IMR-90 (cell line): ENCODE data around the gene GOLGA5. TPM values are rescaled to one million over a fixed set of nuclear protein-coding genes. Genes with fewer than 3 reads are reported as not detected.

Source experiments
- ATAC-seq: fragments of 200-7000 bp; cut with Tn5 transposase; 2 replicates; pipeline ENCODE4 v1.9.1; 2020; ENCODE audit warnings: low read depth, mild to moderate bottlenecking, moderate library complexity
- BruUV-seq: library from RNA; stranded (reverse); fragments of 400-500 nt; replicated peaks from 2 replicates; lab custom pipeline; 2021; lab: Mats Ljungman, UMichigan
- CTCF ChIA-PET: fragments of 300-600 bp; formaldehyde crosslinking; extraction: SDS; loops from one replicate; lab custom pipeline; 2021; ENCODE audit warnings: antibody characterized with exemption; lab: Yijun Ruan, JAX
- POLR2A ChIA-PET: fragments of 300-600 bp; sonication (Branson Sonifier 250); formaldehyde crosslinking; loops from one replicate; lab custom pipeline; 2022; ENCODE audit warnings: antibody characterized with exemption; ENCODE audit not compliant: unreplicated experiment; lab: Charles Lee
- DNase-seq: peaks from one replicate; pipeline ENCODE4 v3.0.0; 2013
- H2AFZ ChIP-seq: replicated peaks from 2 replicates; pipeline ENCODE3; 2013; ENCODE audit warnings: low read length, mild to moderate bottlenecking; ENCODE audit not compliant: poor library complexity
- H2AK5ac ChIP-seq: 2 replicates; pipeline ENCODE4 v1.6.1; 2013; ENCODE audit warnings: low read depth, low read length, inconsistent platforms
- H2AK9ac ChIP-seq: replicated peaks from 2 replicates; pipeline ENCODE3; 2013; ENCODE audit warnings: mild to moderate bottlenecking, low read depth, low read length, moderate library complexity; ENCODE audit not compliant: poor library complexity
- H2BK120ac ChIP-seq: 2 replicates; pipeline ENCODE4 v1.6.1; 2013; ENCODE audit warnings: low read depth, low read length, inconsistent platforms
- H2BK15ac ChIP-seq: 3 replicates; pipeline ENCODE4 v1.6.1; 2013; ENCODE audit warnings: low read depth, low read length, inconsistent platforms
- H2BK20ac ChIP-seq: 2 replicates; pipeline ENCODE4 v1.6.1; 2013; ENCODE audit warnings: low read depth, mild to moderate bottlenecking, inconsistent platforms, low read length, moderate library complexity
- H2BK5ac ChIP-seq: 2 replicates; pipeline ENCODE4 v1.6.1; 2013; ENCODE audit warnings: mild to moderate bottlenecking, low read depth, low read length, inconsistent platforms; ENCODE audit not compliant: poor library complexity, severe bottlenecking
- H3K14ac ChIP-seq: replicated peaks from 2 replicates; pipeline ENCODE4 v1.6.1; 2013; ENCODE audit warnings: low read depth, low read length, inconsistent platforms
- H3K18ac ChIP-seq: 2 replicates; pipeline ENCODE4 v1.6.1; 2013; ENCODE audit warnings: low read depth, low read length, control low read depth
- H3K23ac ChIP-seq: 2 replicates; pipeline ENCODE4 v1.6.1; 2013; ENCODE audit warnings: low read depth, low read length, inconsistent platforms
- H3K27ac ChIP-seq: 2 replicates; pipeline ENCODE4 v1.5.1; 2013; ENCODE audit warnings: mild to moderate bottlenecking, control low read depth, low read length; ENCODE audit not compliant: insufficient read depth
- H3K27me3 ChIP-seq: 2 replicates; pipeline ENCODE4 v1.6.1; 2013; ENCODE audit warnings: low read length; ENCODE audit not compliant: control insufficient read depth, insufficient read depth
- H3K36me3 ChIP-seq: 2 replicates; pipeline ENCODE4 v1.6.1; 2013; ENCODE audit warnings: low read length, mixed read lengths; ENCODE audit not compliant: control insufficient read depth, insufficient read depth
- H3K4ac ChIP-seq: 2 replicates; pipeline ENCODE4 v1.6.1; 2013; ENCODE audit warnings: low read depth, low read length, inconsistent platforms
- H3K4me1 ChIP-seq: 2 replicates; pipeline ENCODE4 v1.6.1; 2013; ENCODE audit warnings: low read length, mixed read lengths; ENCODE audit not compliant: control insufficient read depth, insufficient read depth
- H3K4me2 ChIP-seq: 2 replicates; pipeline ENCODE4 v1.6.1; 2013; ENCODE audit warnings: low read depth, mild to moderate bottlenecking, control low read depth, low read length, moderate library complexity
- H3K4me3 ChIP-seq: 2 replicates; pipeline ENCODE4 v1.5.1; 2013; ENCODE audit warnings: low read depth, mild to moderate bottlenecking, control low read depth, low read length, moderate library complexity; ENCODE audit not compliant: insufficient read depth
- H3K56ac ChIP-seq: 2 replicates; pipeline ENCODE4 v1.6.1; 2013; ENCODE audit warnings: low read length, inconsistent platforms; ENCODE audit not compliant: insufficient read depth; ENCODE audit errors: extremely low read depth
- H3K79me1 ChIP-seq, 2 experiments: 2 replicates each; pipeline ENCODE4 v1.6.1; 2013; ENCODE audit warnings: low read length in 2 of 2, inconsistent platforms in 1 of 2, low read depth in 1 of 2
- H3K9ac ChIP-seq: 2 replicates; pipeline ENCODE4 v1.6.1; 2013; ENCODE audit warnings: low read depth, low read length, control low read depth
- H3K9me1 ChIP-seq: 2 replicates; pipeline ENCODE4 v1.6.1; 2013; ENCODE audit warnings: low read length, inconsistent platforms; ENCODE audit not compliant: insufficient read depth
- H3K9me3 ChIP-seq: 2 replicates; pipeline ENCODE4 v1.6.1; 2013; ENCODE audit warnings: low read length; ENCODE audit not compliant: control insufficient read depth, insufficient read depth
- H4K20me1 ChIP-seq: 2 replicates; pipeline ENCODE4 v1.6.1; 2013; ENCODE audit warnings: low read length, inconsistent platforms; ENCODE audit not compliant: insufficient read depth
- H4K5ac ChIP-seq: 2 replicates; pipeline ENCODE4 v1.6.1; 2013; ENCODE audit warnings: mild to moderate bottlenecking, low read depth, low read length, control low read depth
- H4K8ac ChIP-seq, 2 experiments: 2 replicates each; pipeline ENCODE4 v1.6.1; 2013; ENCODE audit warnings: low read depth in 2 of 2, low read length in 2 of 2, control low read depth in 1 of 2, inconsistent platforms in 1 of 2
- H4K91ac ChIP-seq: 2 replicates; pipeline ENCODE4 v1.6.1; 2013; ENCODE audit warnings: low read depth, low read length, inconsistent platforms; ENCODE audit not compliant: insufficient read depth
- BHLHE40 ChIP-seq: fragments of 150-350 bp; IDR thresholded peaks from 2 replicates; pipeline ENCODE4 v1.6.1; 2016; ENCODE audit warnings: mild to moderate bottlenecking, low read depth, low read length
- CEBPB ChIP-seq: IDR thresholded peaks from 2 replicates; pipeline ENCODE4 v1.6.1; 2012; ENCODE audit warnings: low read depth, low read length, improper control_type of control experiment
- CHD1 ChIP-seq: IDR thresholded peaks from 2 replicates; pipeline ENCODE4 v1.6.1; 2012; ENCODE audit warnings: low read depth, low read length, improper control_type of control experiment
- FOS ChIP-seq: fragments of 150-350 bp; IDR thresholded peaks from 2 replicates; pipeline ENCODE4 v1.6.1; 2016; ENCODE audit warnings: low read depth, low read length
- MAFK ChIP-seq: IDR thresholded peaks from 2 replicates; pipeline ENCODE4 v1.6.1; 2012; ENCODE audit warnings: low read depth, low read length, improper control_type of control experiment
- MAZ ChIP-seq: IDR thresholded peaks from 2 replicates; pipeline ENCODE4 v1.6.1; 2012; ENCODE audit warnings: low read depth, mild to moderate bottlenecking, low read length, improper control_type of control experiment, moderate library complexity, borderline replicate concordance
- MXI1 ChIP-seq: IDR thresholded peaks from 2 replicates; pipeline ENCODE4 v1.6.1; 2012; ENCODE audit warnings: low read depth, mild to moderate bottlenecking, low read length, moderate library complexity, borderline replicate concordance
- POLR2A ChIP-seq: IDR thresholded peaks from 2 replicates; pipeline ENCODE4 v1.6.1; 2012; ENCODE audit warnings: mild to moderate bottlenecking, low read depth, low read length
- RAD21 ChIP-seq: IDR thresholded peaks from 2 replicates; pipeline ENCODE4 v1.6.1; 2012; ENCODE audit warnings: low read length, improper control_type of control experiment
- RCOR1 ChIP-seq: IDR thresholded peaks from 2 replicates; pipeline ENCODE4 v1.6.1; 2012; ENCODE audit warnings: mild to moderate bottlenecking, low read length, improper control_type of control experiment; ENCODE audit not compliant: insufficient replicate concordance
- RFX5 ChIP-seq: IDR thresholded peaks from 2 replicates; pipeline ENCODE4 v1.8.0; 2012; ENCODE audit warnings: low read depth, mild to moderate bottlenecking, low read length, moderate library complexity
- SMC3 ChIP-seq: fragments of 150-350 bp; IDR thresholded peaks from 2 replicates; pipeline ENCODE4 v1.6.1; 2016; ENCODE audit warnings: low read depth, mild to moderate bottlenecking, antibody characterized with exemption, low read length, moderate library complexity
- USF2 ChIP-seq: fragments of 150-350 bp; IDR thresholded peaks from 2 replicates; pipeline ENCODE4 v1.6.1; 2017; ENCODE audit warnings: mild to moderate bottlenecking, antibody characterized with exemption, low read length, low read depth
- whole genome bisulfite sequencing, 2 experiments: methylation state at CpG; one replicate each; pipeline versions ENCODE4 v1.1.5 to v1.1.7; 2013; ENCODE audit warnings: missing lambda C conversion rate in 2 of 2; ENCODE audit not compliant: insufficient read length in 1 of 2; ENCODE audit errors: extremely low coverage in 2 of 2; 5-methylcytosine and 5-hydroxymethylcytosine counted together
- dilution Hi-C: fragments of 300-500 bp; cut with HindIII; formaldehyde crosslinking; loops from one replicate; pipeline ENCODE4 v1.14.3; 2018; ENCODE audit warnings: low sequenced_read_pairs; ENCODE audit not compliant: unreplicated experiment
- in situ Hi-C: fragments of 300-500 bp; cut with MboI; formaldehyde crosslinking; loops from 3 replicates; pipeline ENCODE4 v1.14.3; 2019; ENCODE audit warnings: low sequenced_read_pairs, inconsistent platforms, mixed read lengths
- intact Hi-C: fragments of 100-400 bp; cut with micrococcal nuclease; formaldehyde crosslinking; loops from 2 replicates; pipeline ENCODE4 v1.10.0; 2022
- polyA plus RNA-seq, 3 experiments: library from polyadenylated mRNA; depleted of rRNA; stranded (reverse); fragments of >200 nt; gene quantifications; 2 replicates each; pipeline ENCODE4 v1.2.3, GENCODE V29; 2012; ENCODE audit warnings: low replicate concordance in 1 of 3
- total RNA-seq: library from RNA; depleted of rRNA; stranded (reverse); fragments of >200 nt; gene quantifications from 2 replicates; pipeline ENCODE4 v1.2.3, GENCODE V29; 2012
- TF ChIP-seq, protein P1 (sequence below): fragments of 150-350 bp; IDR thresholded peaks from 2 replicates; pipeline ENCODE4 v1.6.1; 2016; ENCODE audit warnings: low read depth, mild to moderate bottlenecking, low read length, moderate library complexity, borderline replicate concordance
- TF ChIP-seq, protein P2 (sequence below): conservative IDR thresholded peaks from 2 replicates; pipeline ENCODE4 v1.5.1; 2012; ENCODE audit warnings: mild to moderate bottlenecking, low read depth, low read length, improper control_type of control experiment

Gene GOLGA5
- total and polyA plus RNA-seq, 2 of the 4 experiments (the other 2 are of a cell fraction), result 35.0 to 59.5 TPM

DNA sequence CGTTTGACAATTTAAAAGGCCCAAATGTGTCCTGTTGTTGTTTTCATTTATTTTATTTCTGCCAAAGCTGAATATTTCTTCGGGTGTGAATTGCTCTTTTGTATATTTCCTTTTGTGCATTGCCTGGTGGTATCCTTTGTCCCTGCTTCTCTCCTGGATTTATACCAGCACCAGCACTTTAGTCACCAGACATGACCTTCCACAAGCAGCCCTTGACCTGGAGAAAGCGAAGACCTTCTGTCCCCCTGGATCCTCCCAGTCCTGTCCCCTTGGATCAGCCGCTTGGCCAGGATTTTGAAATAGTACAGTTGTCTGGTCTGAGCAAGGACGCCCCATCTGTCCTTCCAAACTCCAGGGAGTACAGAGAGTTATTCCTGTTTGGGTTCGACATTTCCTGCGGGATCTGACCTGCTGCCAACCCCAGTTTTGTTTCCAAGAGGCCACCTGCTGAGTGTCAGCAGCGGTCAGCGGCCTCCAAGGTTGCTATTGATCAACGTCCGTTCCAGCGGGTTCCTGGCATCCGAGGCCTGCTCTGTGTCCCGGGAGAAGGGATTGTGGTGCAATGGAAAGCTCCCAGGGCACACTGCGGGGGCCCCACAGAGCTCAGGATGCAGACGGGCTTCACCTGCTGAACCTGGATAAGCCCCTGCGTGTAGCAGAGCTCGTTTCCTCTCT is 83.8 kb downstream of the GOLGA5 start:
- DNase-seq, result no peak
- no peak overlapping the region for H3K56ac ChIP-seq
- POLR2A ChIA-PET, result no interaction called here

More for the DNA sequence above, 83.8 kb downstream of the GOLGA5 start:
- no peak overlapping the region for H3K4ac ChIP-seq
- TF ChIP-seq CHD1 (no peak), MAZ (no peak), USF2 (no peak), MAFK (no peak), RFX5 (no peak), RCOR1 (no peak), POLR2A (no peak), SMC3 (no peak), CEBPB (no peak), BHLHE40 (no peak), FOS (no peak), MXI1 (no peak), RAD21 (no peak)
- TF ChIP-seq, protein P1, sequence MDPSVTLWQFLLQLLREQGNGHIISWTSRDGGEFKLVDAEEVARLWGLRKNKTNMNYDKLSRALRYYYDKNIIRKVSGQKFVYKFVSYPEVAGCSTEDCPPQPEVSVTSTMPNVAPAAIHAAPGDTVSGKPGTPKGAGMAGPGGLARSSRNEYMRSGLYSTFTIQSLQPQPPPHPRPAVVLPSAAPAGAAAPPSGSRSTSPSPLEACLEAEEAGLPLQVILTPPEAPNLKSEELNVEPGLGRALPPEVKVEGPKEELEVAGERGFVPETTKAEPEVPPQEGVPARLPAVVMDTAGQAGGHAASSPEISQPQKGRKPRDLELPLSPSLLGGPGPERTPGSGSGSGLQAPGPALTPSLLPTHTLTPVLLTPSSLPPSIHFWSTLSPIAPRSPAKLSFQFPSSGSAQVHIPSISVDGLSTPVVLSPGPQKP, result no peak
- TF ChIP-seq, protein P2, sequence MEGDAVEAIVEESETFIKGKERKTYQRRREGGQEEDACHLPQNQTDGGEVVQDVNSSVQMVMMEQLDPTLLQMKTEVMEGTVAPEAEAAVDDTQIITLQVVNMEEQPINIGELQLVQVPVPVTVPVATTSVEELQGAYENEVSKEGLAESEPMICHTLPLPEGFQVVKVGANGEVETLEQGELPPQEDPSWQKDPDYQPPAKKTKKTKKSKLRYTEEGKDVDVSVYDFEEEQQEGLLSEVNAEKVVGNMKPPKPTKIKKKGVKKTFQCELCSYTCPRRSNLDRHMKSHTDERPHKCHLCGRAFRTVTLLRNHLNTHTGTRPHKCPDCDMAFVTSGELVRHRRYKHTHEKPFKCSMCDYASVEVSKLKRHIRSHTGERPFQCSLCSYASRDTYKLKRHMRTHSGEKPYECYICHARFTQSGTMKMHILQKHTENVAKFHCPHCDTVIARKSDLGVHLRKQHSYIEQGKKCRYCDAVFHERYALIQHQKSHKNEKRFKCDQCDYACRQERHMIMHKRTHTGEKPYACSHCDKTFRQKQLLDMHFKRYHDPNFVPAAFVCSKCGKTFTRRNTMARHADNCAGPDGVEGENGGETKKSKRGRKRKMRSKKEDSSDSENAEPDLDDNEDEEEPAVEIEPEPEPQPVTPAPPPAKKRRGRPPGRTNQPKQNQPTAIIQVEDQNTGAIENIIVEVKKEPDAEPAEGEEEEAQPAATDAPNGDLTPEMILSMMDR, result no peak
- no peak overlapping the region for H3K14ac ChIP-seq
- H2AFZ ChIP-seq, result no peak overlapping the region
- no peak overlapping the region for H2BK15ac ChIP-seq
- H2BK20ac ChIP-seq, result no peak overlapping the region
- H2AK9ac ChIP-seq, result no peak overlapping the region
- H3K27me3 ChIP-seq, result peaks cover 31% of the 10 kb centered on the region
- WGBS, 2 experiments, result 6% methylated on average over 8 of the region's 18 CpGs; no CpG with 5 or more reads in 1 of the 2 experiments
- H3K23ac ChIP-seq, result no peak overlapping the region
- no peak overlapping the region for H2BK120ac ChIP-seq
- dilution Hi-C loops (no loop called here), intact Hi-C loops (no loop called here), in situ Hi-C loops (no loop called here)
- H2BK5ac ChIP-seq, result no peak overlapping the region
- no peaks in the 10 kb centered on the region for H3K36me3 ChIP-seq
- no peak overlapping the region for H4K5ac ChIP-seq
- H3K9ac ChIP-seq, result no peak overlapping the region
- H2AK5ac ChIP-seq, result no peak overlapping the region
- H3K4me3 ChIP-seq, result no peak overlapping the region
- no peak overlapping the region for H4K91ac ChIP-seq
- H4K20me1 ChIP-seq, result no peaks in the 10 kb centered on the region; the same call in 1 of the 2 replicates
- no peak overlapping the region for H3K27ac ChIP-seq
- no peak overlapping the region for H3K4me2 ChIP-seq
- H3K79me1 ChIP-seq, result no peaks in the 10 kb centered on the region
- BruUV-seq, result no TSS peak
- no peaks in the 10 kb centered on the region for H3K4me1 ChIP-seq
- H4K8ac ChIP-seq, result no peak overlapping the region
- H3K9me1 ChIP-seq, result no peaks in the 10 kb centered on the region
- ATAC-seq, result no peak
- no peak overlapping the region for H3K18ac ChIP-seq
- no peaks in the 10 kb centered on the region for H3K9me3 ChIP-seq
- CTCF ChIA-PET, result no interaction called here
